Non-pigmented ciliary epithelial cell (primary cell): Measurements from ENCODE around the gene MRFAP1L1.

ENCODE experiments used
- DNase-seq: peaks from one replicate; pipeline ENCODE4 v3.0.0-alpha.2; 2010; ENCODE audit warnings: low read depth

The MRFAP1L1 gene

DNA sequence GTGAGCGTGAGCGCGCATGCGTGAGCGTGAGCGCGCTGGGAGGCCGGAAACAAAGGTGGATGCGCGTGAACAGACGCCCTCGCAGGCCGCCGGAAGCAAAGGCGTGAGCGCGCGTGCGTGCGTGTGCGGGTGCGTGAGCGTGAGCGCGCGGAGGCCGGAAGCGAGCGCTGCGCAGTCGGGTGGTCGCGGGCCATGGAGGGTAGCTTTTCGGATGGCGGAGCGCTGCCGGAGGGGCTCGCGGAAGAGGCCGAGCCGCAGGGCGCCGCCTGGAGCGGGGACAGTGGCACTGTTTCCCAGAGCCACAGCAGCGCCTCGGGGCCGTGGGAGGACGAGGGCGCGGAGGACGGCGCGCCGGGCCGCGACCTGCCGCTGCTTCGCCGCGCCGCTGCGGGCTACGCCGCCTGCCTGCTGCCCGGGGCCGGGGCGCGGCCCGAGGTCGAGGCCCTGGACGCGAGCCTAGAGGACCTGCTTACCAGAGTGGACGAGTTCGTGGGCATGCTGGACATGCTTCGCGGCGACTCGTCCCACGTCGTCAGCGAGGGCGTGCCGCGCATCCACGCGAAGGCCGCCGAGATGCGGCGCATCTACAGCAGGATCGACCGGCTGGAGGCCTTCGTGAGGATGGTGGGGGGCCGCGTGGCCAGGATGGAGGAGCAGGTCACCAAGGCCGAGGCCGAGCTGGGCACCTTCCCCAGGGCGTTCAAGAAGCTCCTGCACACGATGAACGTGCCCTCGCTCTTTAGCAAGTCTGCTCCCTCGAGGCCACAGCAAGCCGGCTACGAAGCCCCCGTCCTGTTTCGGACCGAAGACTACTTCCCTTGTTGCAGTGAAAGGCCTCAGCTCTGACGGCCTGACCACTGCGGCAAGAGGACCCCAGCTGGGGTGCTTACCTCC, 6.6 kb upstream of the MRFAP1L1 start, which contains the start of gene BLOC1S4:
Gene BLOC1S4, plus strand, starts transcription at position 157 of the 894 bp plus-strand sequence. Its CDS starts 36 bp downstream, at position 193.
- DNase-seq = peak; percentile 57

- no peak for DNase-seq
These were observed 6.0 kb upstream of the MRFAP1L1 start for GRCh38 chr4:6715704-6716017.

GRCh38 chr4:6714954-6715353, 5.3 kb upstream of the MRFAP1L1 start:
- no peak for DNase-seq

- no peak for DNase-seq
These were observed 1.3 kb upstream of the MRFAP1L1 start for GRCh38 chr4:6710996-6711395.

GRCh38 chr4:6710282-6710681, 617 bp upstream of the MRFAP1L1 start:
- no peak for DNase-seq

DNA sequence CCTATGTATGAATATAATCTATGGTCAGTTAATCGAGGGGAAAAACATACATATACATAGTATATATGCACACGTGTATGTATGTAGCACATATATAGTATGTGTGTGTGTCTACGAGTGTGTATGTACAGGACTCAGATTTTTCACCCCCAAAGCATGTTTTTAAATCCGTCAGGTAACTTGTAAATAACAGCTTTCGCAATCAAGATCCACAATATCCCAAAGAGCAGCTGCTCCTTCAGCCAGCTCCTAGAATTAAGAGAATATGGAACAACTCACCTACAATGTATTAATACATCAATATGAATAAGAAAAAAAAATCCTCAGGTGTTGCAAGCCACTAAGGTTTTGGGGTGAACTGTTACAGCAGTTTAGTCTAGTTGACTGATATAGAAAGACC, 3.5 kb downstream of the MRFAP1L1 start:
- DNase-seq = no peak

GRCh38 chr4:6705646-6706045, 4.0 kb downstream of the MRFAP1L1 start:
- DNase-seq = no peak

DNA sequence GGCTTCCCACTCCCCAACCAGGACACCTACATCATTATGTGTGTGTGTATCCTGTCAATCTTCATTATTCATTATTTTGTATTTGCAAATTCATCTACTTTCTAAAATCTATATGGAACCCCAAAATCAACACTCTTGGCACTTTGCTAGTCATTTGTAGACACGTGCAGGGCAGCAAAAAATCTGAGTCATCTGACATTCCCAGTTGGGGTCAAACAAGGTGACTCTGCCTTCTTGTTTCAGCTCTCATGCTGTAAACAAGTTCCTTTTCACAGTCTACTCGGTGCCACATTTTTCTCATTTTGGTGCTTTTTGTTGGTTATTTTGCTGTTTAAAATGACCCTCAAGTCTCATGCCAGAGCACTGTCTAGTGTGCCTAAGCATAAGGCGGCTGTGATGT, 5.9 kb downstream of the MRFAP1L1 start:
- DNase-seq = no peak

- no peak for DNase-seq
These were observed 6.9 kb downstream of the MRFAP1L1 start for GRCh38 chr4:6702761-6703160.

DNA sequence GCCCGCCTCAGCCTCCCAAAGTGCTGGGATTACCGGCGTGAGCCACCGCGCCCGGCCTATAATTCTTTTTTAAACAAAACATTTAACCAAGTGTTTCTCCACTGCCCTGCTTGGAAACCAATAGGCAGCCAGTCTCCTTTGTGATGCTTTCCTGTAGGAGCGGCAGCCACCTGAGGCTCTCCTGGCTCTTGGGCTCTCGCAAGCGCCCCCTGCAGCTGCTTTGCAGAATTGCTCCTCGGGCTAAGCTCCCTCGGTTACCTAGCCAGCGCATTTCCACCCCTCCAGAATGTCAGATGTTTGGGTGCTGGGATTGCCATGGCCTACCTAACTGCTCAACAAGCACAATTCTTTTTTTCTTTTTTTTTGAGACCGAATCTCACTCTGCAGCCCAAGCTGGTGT, 8.3 kb downstream of the MRFAP1L1 start:
- DNase-seq = no peak

DNA sequence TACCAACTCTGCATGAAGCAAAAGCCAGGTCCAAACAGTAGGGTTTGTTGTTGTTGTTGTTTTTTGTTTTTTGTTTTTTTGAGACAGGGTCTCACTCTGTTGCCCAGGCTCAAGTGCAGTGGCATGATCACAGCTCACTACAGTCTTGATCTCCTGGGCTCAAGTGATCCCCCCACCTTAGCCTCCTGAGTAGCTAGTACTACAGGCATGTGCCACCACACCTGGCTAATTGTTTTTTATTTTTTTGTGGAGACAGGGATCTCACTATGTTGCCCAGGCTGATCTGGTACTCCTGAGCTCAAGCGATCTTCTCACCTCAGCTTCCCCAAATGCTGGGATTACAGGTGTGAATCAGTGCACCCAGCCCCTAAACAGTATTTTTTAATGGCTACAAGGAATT, 9.8 kb downstream of the MRFAP1L1 start:
- no peak for DNase-seq

DNA sequence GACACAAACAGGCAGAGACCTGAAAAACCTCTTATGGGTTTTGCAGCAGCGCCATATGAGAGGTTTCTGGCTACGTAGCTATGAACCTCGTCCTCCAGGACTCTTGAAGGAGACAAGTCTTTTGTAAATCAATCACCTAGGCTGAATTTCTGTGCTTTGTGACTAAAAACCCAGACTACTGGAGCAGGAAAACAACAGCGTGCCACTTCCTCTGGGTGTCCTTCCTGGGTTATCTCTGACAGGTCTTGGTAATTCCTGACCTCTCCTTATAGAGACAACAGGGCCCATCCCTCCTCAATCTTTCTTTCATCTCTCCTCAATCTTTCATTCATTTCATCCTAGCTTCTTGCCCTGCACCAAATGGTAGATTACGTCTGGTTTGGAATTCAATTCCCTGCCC, 10.3 kb downstream of the MRFAP1L1 start:
- no peak for DNase-seq

- DNase-seq = no peak
These were observed 12.5 kb downstream of the MRFAP1L1 start for GRCh38 chr4:6697131-6697530.

DNA sequence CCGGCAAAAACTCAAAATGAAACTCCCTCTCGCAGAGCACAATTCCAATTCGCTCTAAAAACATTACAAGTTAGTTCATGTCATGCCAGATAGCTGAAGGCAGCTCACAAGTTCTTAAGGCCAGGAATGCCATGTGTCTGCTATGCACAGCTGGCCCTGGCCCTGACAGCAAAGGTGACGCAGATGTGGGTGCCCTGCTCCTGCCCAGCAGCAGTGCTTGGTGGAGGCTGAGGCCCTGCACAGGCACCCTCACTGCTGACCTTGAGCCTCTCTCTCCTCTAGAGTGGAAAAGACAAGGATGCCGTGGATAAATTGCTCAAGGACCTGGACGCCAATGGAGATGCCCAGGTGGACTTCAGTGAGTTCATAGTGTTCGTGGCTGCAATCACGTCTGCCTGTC, 13.1 kb downstream of the MRFAP1L1 start:
- DNase-seq = no peak

DNA sequence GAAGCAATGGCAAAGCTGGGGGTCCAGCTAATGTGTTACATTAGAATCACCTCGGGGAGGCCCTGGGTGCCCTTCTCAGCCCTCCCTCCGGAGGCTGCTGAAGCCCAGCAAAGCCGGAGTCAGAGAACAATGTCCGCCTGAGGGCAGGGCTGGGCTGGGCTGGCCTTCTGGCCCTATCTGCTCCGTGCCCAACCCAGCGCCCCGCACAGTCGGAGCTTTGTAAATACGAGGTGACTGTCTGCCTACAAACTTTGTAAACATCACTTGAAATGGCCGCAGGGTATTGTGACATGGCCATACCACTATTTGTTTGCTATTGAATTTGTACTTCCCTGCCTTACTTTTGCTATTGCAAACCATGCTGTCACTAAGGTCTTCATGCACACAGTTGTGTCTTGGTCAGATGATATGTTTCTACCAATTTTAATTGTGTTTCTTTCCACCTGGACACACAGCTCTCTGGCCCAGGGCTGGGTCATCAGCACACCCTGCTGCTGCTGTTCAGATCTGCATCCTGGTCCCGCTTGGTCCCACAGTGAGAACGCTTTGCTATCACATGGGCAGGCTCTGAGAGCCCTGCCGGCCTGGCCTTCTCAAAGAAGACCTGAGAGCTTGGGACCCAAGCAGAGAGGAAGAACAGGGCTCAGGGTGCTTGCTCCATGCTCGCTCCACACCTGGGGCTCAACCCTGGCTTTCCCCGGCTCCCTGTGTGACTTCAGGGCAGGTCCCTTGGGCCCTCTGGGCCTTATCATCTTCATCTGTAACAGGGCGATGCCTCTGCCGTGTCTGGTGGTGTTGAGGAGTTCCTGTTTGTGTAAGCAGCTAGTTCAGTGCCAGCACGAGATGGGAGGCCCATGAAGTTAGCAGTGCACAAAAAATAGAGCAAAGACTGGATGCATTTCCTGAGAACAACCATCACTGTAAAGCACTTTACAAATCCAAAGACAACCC, 13.7 kb downstream of the MRFAP1L1 start:
- DNase-seq = no peak

DNA sequence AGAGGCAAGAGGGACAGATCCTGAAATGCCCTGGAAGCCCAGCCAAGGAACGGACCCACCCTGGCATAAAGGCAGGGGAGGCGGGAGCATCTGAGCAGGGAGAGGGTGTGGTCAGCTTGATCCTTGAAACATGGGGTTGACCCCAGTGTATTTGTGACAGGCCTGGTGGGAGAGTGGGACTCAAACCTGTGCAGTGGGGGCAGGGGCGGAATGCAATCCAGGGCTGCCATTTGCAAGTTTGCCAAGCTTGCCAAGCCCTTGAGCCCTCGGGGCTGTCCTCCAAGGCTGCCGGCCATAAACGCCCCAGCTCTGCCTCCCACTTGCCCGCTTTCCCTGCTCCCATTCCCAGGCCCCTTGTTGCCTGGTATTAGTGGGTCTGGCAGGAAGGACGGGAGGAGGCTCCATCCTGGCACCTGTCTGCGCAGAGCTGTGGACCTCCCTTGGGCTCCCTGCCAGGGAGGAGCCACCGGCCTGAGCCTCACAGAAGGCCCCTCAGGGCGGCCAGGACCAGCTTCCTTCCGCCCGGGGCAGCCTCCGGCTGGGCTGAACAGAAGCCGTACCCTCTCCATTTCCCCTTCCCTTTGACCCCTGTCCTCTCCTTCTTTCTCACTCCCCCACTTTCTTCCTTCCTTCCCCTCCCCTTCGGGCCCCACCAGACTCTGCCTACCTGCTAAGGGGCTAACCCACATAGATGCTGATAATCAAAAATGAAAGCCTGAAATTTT, 15.3 kb downstream of the MRFAP1L1 start:
- no peak for DNase-seq

DNA sequence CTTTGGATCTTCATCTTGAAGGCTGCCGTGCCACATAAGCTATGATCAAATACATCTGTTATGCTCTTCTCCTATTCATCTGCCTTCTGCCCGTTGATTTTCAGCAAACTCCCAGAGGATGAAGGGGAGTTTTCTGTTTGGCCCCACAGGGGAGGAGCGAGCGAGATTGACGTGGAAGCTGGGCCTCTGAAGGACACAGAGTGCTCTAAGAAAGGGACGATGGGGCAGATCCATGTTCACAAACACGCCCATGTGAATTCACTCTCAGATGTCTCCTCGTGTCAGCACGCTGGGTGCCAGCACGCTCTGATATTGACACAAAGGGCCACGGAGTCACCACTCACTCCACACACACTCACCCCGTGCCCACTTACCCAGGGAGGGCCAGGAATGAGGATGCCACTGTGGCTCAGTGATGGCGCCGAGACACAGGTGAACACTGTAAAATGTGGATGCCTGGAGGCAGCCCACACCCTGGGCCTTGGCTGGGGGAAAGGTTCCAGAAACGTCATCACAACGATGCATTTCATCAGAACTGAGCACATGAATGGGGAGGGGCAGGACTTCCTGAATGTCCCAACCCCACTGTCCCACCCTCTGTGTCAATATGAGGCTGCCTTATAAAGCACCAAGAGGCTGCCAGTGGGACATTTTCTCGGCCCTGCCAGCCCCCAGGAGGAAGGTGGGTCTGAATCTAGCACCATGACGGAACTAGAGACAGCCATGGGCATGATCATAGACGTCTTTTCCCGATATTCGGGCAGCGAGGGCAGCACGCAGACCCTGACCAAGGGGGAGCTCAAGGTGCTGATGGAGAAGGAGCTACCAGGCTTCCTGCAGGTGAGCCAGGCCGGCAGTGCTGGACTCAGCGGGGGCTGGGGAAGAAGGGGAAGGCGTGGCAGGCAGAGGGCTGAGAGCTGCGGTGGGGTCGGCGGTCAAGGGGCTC, 16.2 kb downstream of the MRFAP1L1 start, which contains the start of gene S100P:
Gene S100P, plus strand, starts transcription at position 648 of the 946 bp plus-strand sequence. Its CDS starts 55 bp downstream, at position 703.
- no peak for DNase-seq

GRCh38 chr4:6692806-6693205, 16.9 kb downstream of the MRFAP1L1 start:
- no peak for DNase-seq

- no peak for DNase-seq
These were observed 17.3 kb downstream of the MRFAP1L1 start for GRCh38 chr4:6692379-6692778.

- DNase-seq = no peak
These were observed 20.1 kb downstream of the MRFAP1L1 start for GRCh38 chr4:6689506-6689960.
